Measurements from ENCODE around the gene BUD13. TPM values are rescaled to one million over a fixed set of nuclear protein-coding genes. Genes with fewer than 3 reads are reported as not detected.
"Not testable (repeated sequence)": the region's sequence is repeated elsewhere in the genome, so short reads cannot be mapped to it uniquely, and the experiment has no call there.

The BUD13 gene
- total RNA-seq, 2 experiments from 2014 or later, result 32.1 to 33.0 TPM

GRCh38 chr11:116804001-116804400 is 31.2 kb upstream of the BUD13 start:
- POLR2A ChIA-PET, result no interaction called here
- DNase-seq (no peak), ATAC-seq (ENCODE audit: low read depth) (no peak)
- Mint-ChIP-seq H3K9me3 (no peaks in the 10 kb centered on the region), H3K4me1 (no peaks in the 10 kb centered on the region), H3K27me3 (peaks cover 26% of the 10 kb centered on the region), H3K27ac (no peak overlapping the region), H3K36me3 (no peaks in the 10 kb centered on the region), H3K4me3 (no peak overlapping the region)

DNA sequence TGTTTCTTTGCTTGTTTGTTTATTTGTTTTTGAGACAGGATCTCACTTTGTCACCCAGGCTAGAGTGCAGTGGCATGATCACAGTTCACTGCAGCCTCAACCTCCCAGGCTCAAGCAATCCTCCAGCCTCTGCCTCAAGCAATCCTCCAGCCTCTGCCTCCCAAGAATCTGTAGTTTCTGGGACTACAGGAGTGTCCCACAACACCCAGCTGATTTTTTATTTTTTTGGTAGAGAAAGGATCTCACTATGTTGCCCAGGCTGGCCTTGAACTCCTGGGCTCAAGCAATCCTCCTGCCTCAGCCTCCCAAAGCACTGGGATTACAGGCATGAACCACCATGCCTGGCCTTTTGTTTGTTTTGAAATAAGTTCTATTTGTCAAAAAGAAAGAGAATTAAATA is 28.9 kb upstream of the BUD13 start:
- H3K4me3 Mint-ChIP-seq; H3K27ac Mint-ChIP-seq; H3K4me1 Mint-ChIP-seq; POLR2A ChIA-PET; DNase-seq; ATAC-seq (ENCODE audit: low read depth); H3K9me3 Mint-ChIP-seq; H3K36me3 Mint-ChIP-seq: not testable (repeated sequence)
- H3K27me3 Mint-ChIP-seq, result peaks cover 33% of the 10 kb centered on the region

DNA sequence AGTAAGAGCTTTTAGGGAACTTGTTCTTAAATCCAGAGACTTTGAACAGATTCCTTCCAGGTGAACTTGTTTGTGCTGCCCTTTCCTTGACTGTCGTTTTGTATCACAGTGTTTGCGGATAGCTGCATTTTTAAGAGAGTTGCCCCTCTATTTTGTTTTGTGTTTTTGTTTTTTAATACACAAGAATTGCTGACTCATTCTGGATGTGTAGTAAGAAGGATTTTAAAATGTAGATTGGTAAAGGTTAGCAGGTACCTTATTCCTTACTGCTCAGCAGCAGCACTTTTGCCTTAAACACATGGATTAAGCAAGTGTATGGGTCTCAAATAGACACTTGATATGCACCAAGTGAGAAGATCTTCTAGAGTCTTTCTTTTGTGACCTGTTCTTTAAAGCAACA is 27.8 kb upstream of the BUD13 start:
- POLR2A ChIA-PET, result no interaction called here
- H3K4me1 Mint-ChIP-seq, result no peaks in the 10 kb centered on the region
- no peak overlapping the region for H3K27ac Mint-ChIP-seq
- no peaks in the 10 kb centered on the region for H3K36me3 Mint-ChIP-seq
- no peak overlapping the region for H3K4me3 Mint-ChIP-seq
- H3K27me3 Mint-ChIP-seq, result peaks cover 31% of the 10 kb centered on the region
- DNase-seq, result no peak
- ATAC-seq (ENCODE audit: low read depth), result no peak
- H3K9me3 Mint-ChIP-seq, result no peaks in the 10 kb centered on the region

- Mint-ChIP-seq H3K36me3 (no peaks in the 10 kb centered on the region), H3K9me3 (no peaks in the 10 kb centered on the region), H3K4me3 (no peak overlapping the region), H3K27ac (no peak overlapping the region), H3K27me3 (peaks cover 33% of the 10 kb centered on the region), H3K4me1 (no peaks in the 10 kb centered on the region)
- DNase-seq (no peak), ATAC-seq (ENCODE audit: low read depth) (no peak)
- POLR2A ChIA-PET, result no interaction called here
Measured at GRCh38 chr11:116798368-116798767, 25.6 kb upstream of the BUD13 start.

- no peak overlapping the region for H3K4me3 Mint-ChIP-seq
- H3K9me3 Mint-ChIP-seq, result no peaks in the 10 kb centered on the region
- DNase-seq (no peak), ATAC-seq (ENCODE audit: low read depth) (no peak)
- H3K36me3 Mint-ChIP-seq, result no peaks in the 10 kb centered on the region
- H3K4me1 Mint-ChIP-seq, result peaks cover 3% of the 10 kb centered on the region
- POLR2A ChIA-PET, result no interaction called here
- H3K27ac Mint-ChIP-seq, result no peak overlapping the region
- peaks cover 33% of the 10 kb centered on the region for H3K27me3 Mint-ChIP-seq
Measured at GRCh38 chr11:116797816-116798215, 25.0 kb upstream of the BUD13 start.

- no peaks in the 10 kb centered on the region for H3K9me3 Mint-ChIP-seq
- POLR2A ChIA-PET, result interaction anchor here (0.6 to 1.2 kb wide), 2 partner anchors 57 to 531 kb away, joined by 4 to 5 read pairs; partner anchors contain the start of gene CEP164
- no peak for DNase-seq
- H3K4me1 Mint-ChIP-seq, result peaks cover 3% of the 10 kb centered on the region
- no peak for ATAC-seq (ENCODE audit: low read depth)
- no peak overlapping the region for H3K27ac Mint-ChIP-seq
- no peaks in the 10 kb centered on the region for H3K36me3 Mint-ChIP-seq
- peaks cover 27% of the 10 kb centered on the region for H3K27me3 Mint-ChIP-seq
- no peak overlapping the region for H3K4me3 Mint-ChIP-seq
Measured at GRCh38 chr11:116796548-116796947, 23.8 kb upstream of the BUD13 start.

- Mint-ChIP-seq H3K4me3 (no peak overlapping the region), H3K27ac (no peak overlapping the region), H3K9me3 (no peaks in the 10 kb centered on the region), H3K27me3 (peaks cover 21% of the 10 kb centered on the region), H3K36me3 (no peaks in the 10 kb centered on the region), H3K4me1 (peaks cover 5% of the 10 kb centered on the region)
- POLR2A ChIA-PET, result interaction anchor here (1.2 kb wide), 1 partner anchor 15 kb away, joined by 3 read pairs; no protein-coding TSS in a partner anchor
- DNase-seq, result no peak
- ATAC-seq (ENCODE audit: low read depth), result no peak
Measured at GRCh38 chr11:116794851-116795250, 22.1 kb upstream of the BUD13 start.

GRCh38 chr11:116793772-116794097 is 20.9 kb upstream of the BUD13 start:
- no peaks in the 10 kb centered on the region for H3K9me3 Mint-ChIP-seq
- H3K4me1 Mint-ChIP-seq, result peaks cover 5% of the 10 kb centered on the region
- peaks cover 14% of the 10 kb centered on the region for H3K27me3 Mint-ChIP-seq
- DNase-seq (no peak), ATAC-seq (ENCODE audit: low read depth) (no peak)
- POLR2A ChIA-PET, result interaction anchor here (1.2 to 8.0 kb wide), 2 partner anchors 13 to 42 kb away, joined by 3 to 79 read pairs; no protein-coding TSS in a partner anchor
- H3K27ac Mint-ChIP-seq, result no peak overlapping the region
- H3K36me3 Mint-ChIP-seq, result no peaks in the 10 kb centered on the region
- no peak overlapping the region for H3K4me3 Mint-ChIP-seq

GRCh38 chr11:116792869-116793771 is 20.3 kb upstream of the BUD13 start:
- no peaks in the 10 kb centered on the region for H3K9me3 Mint-ChIP-seq
- DNase-seq (no peak), ATAC-seq (ENCODE audit: low read depth) (no peak)
- peak overlapping the region; percentile 1 for H3K27ac Mint-ChIP-seq
- peaks cover 11% of the 10 kb centered on the region for H3K4me1 Mint-ChIP-seq
- no peak overlapping the region for H3K4me3 Mint-ChIP-seq
- POLR2A ChIA-PET, result interaction anchor here (8.0 kb wide), 1 partner anchor 42 kb away, joined by 79 read pairs; no protein-coding TSS in a partner anchor
- H3K36me3 Mint-ChIP-seq, result no peaks in the 10 kb centered on the region
- H3K27me3 Mint-ChIP-seq, result peaks cover 9% of the 10 kb centered on the region

GRCh38 chr11:116792144-116792868 is 19.5 kb upstream of the BUD13 start:
- peaks cover 7% of the 10 kb centered on the region for H3K27me3 Mint-ChIP-seq
- H3K4me3 Mint-ChIP-seq, result no peak overlapping the region
- DNase-seq, result no peak
- H3K4me1 Mint-ChIP-seq, result peaks cover 13% of the 10 kb centered on the region
- no peak overlapping the region for H3K27ac Mint-ChIP-seq
- POLR2A ChIA-PET, result interaction anchor here (8.0 kb wide), 1 partner anchor 43 kb away, joined by 79 read pairs; no protein-coding TSS in a partner anchor
- no peaks in the 10 kb centered on the region for H3K36me3 Mint-ChIP-seq
- no peak for ATAC-seq (ENCODE audit: low read depth)
- no peaks in the 10 kb centered on the region for H3K9me3 Mint-ChIP-seq

GRCh38 chr11:116791813-116792143 is 19.0 kb upstream of the BUD13 start, which contains the start of gene APOA5:
TSS of gene APOA5 (minus strand) at chr11:116791879. CDS start at chr11:116791860, 19 bp downstream.
- H3K36me3 Mint-ChIP-seq, result peaks cover 2% of the 10 kb centered on the region
- no peaks in the 10 kb centered on the region for H3K9me3 Mint-ChIP-seq
- peak within 1 kb of the TSS; percentile 39 for H3K4me3 Mint-ChIP-seq
- H3K4me1 Mint-ChIP-seq, result peaks cover 18% of the 10 kb centered on the region
- H3K27ac Mint-ChIP-seq, result peak within 1 kb of the TSS; percentile 3
- peaks cover 5% of the 10 kb centered on the region for H3K27me3 Mint-ChIP-seq
- POLR2A ChIA-PET, result interaction anchor here (0.8 to 8.0 kb wide), 2 partner anchors 43 to 536 kb away, joined by 3 to 79 read pairs; partner anchors contain the start of gene CEP164
- DNase-seq, result no peak
- ATAC-seq (ENCODE audit: low read depth), result no peak

DNA sequence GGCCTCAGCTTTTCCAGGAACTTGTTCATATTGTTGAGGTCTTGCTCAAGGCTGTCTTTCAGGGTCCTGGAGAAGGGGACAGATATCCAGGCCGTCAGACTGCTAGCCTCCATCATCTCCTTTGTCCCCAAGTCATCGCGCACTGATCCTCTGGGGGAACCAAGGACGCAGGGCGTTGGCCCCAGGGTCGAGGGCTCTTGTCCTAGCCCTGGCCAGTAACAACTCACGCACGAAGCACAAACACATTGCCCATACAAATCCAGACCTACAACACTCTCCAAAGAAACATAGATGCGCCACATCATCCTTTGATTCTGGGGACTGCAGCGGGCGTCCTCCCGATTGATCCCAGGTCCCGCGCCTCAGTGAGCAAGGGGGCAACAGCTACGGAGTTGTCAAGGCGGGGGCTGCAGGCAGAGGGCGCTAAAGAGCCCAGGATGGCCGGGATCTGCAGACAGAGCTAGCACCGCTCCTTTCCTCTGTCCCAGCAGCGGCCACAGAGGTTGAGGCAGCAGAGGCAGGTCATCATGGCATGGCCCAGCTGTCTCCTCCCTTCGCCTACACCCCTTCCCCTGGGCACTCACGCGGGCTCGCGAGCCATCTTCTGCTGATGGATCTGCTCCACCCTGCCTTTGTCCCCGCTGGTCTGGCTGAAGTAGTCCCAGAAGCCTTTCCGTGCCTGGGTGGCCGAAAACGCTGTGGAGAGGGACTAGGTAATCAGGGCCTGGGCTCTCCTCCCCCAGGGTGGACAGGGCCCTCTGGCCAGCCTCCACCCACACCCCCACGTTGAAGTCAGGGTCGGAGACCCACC is 18.4 kb upstream of the BUD13 start:
- H3K9me3 Mint-ChIP-seq, result no peaks in the 10 kb centered on the region
- POLR2A ChIA-PET, result interaction anchor here (0.6 to 8.0 kb wide), 3 partner anchors 44 to 536 kb away, joined by 3 to 79 read pairs (median 5); partner anchors contain the start of gene CEP164
- peak overlapping the region; percentile 39 for H3K4me3 Mint-ChIP-seq
- H3K36me3 Mint-ChIP-seq, result peaks cover 4% of the 10 kb centered on the region
- peak; percentile 44 for ATAC-seq (ENCODE audit: low read depth)
- peak; percentile 86 for DNase-seq
- peak overlapping the region; percentile 3 for H3K27ac Mint-ChIP-seq
- peaks cover 23% of the 10 kb centered on the region for H3K4me1 Mint-ChIP-seq
- peaks cover 5% of the 10 kb centered on the region for H3K27me3 Mint-ChIP-seq

Measured in activated naive CD8-positive, alpha-beta T cell treated with anti-CD3 and anti-CD28 coated beads, Interleukin-2, amount 10 ng/mL, durations not matched to agents 7 days and 5 days (primary cell).